GM12878 (cell line): Measurements from ENCODE around the gene PTPRM.

Experiments used
- EGR1 ChIP-seq, 2 experiments: IDR thresholded peaks; 1 replicate in 1 of 2; 2 replicates in 1 of 2; pipeline ENCODE4 v1.6.1; 2011 to 2012; ENCODE audit warnings: low read depth in 2 of 2, low read length in 2 of 2, borderline replicate concordance in 1 of 2, mild to moderate bottlenecking in 1 of 2, moderate library complexity in 1 of 2
- EP300 ChIP-seq, 2 experiments: fragments of 150-350 bp in 1 of 2; IDR thresholded peaks; 2 replicates each; pipeline ENCODE4 v1.6.1; 2011 to 2012; ENCODE audit warnings: low read depth in 2 of 2, low read length in 2 of 2, borderline replicate concordance in 1 of 2, improper control_type of control experiment in 1 of 2, inconsistent platforms in 1 of 2; ENCODE audit not compliant: control insufficient read depth in 1 of 2
- ESRRA ChIP-seq: IDR thresholded peaks from 2 replicates; pipeline ENCODE4 v1.6.1; 2012; ENCODE audit warnings: mild to moderate bottlenecking, low read length, improper control_type of control experiment
- JUND ChIP-seq: IDR thresholded peaks from 2 replicates; pipeline ENCODE4 v1.6.1; 2012; ENCODE audit warnings: low read depth, mild to moderate bottlenecking, low read length, improper control_type of control experiment, moderate library complexity
- MXI1 ChIP-seq: fragments of 150-350 bp; IDR thresholded peaks from 2 replicates; pipeline ENCODE4 v1.6.1; 2011; ENCODE audit warnings: low read depth, mild to moderate bottlenecking, inconsistent platforms, low read length, improper control_type of control experiment
- NRF1 ChIP-seq: conservative IDR thresholded peaks from 2 replicates; pipeline ENCODE4 v1.6.1; 2011; ENCODE audit warnings: mild to moderate bottlenecking, low read depth, low read length, improper control_type of control experiment
- SIN3A ChIP-seq: IDR thresholded peaks from 2 replicates; pipeline ENCODE4 v1.6.1; 2012; ENCODE audit warnings: low read depth, low read length, improper control_type of control experiment
- SMC3 ChIP-seq: IDR thresholded peaks from 2 replicates; pipeline ENCODE4 v1.6.1; 2011; ENCODE audit warnings: low read length, improper control_type of control experiment, borderline replicate concordance
- STAT1 ChIP-seq: fragments of 450-650 bp; conservative IDR thresholded peaks from 2 replicates; pipeline ENCODE4 v1.6.1; 2014; ENCODE audit warnings: antibody characterized with exemption, mild to moderate bottlenecking
- STAT3 ChIP-seq: IDR thresholded peaks from 2 replicates; pipeline ENCODE4 v1.6.1; 2011; ENCODE audit warnings: low read depth, low read length, improper control_type of control experiment
- TF ChIP-seq, protein P1 (sequence below), 3 experiments: IDR thresholded peaks in 2 of 3; conservative IDR thresholded peaks in 1 of 3; 2 replicates each; pipeline ENCODE4 v1.5.1; 2011; ENCODE audit warnings: low read depth in 3 of 3, low read length in 3 of 3, mild to moderate bottlenecking in 3 of 3, control low read depth in 2 of 3, moderate library complexity in 2 of 3, inconsistent platforms in 1 of 3, mixed read lengths in 1 of 3; ENCODE audit not compliant: control insufficient read depth in 2 of 3, insufficient read depth in 1 of 3; ENCODE audit errors: extremely low read depth in 1 of 3
- TF ChIP-seq, protein P2 (sequence below): IDR thresholded peaks from 2 replicates; pipeline ENCODE4 v1.6.1; 2012; ENCODE audit warnings: low read depth, low read length, improper control_type of control experiment
- TF ChIP-seq, protein P3 (sequence below): IDR thresholded peaks from 2 replicates; pipeline ENCODE4 v1.6.1; 2011; ENCODE audit warnings: borderline replicate concordance, low read depth, mild to moderate bottlenecking, moderate library complexity, low read length; ENCODE audit not compliant: insufficient read depth, poor library complexity, severe bottlenecking
- TF ChIP-seq, protein P4 (sequence below): fragments of 450-650 bp; IDR thresholded peaks from 2 replicates; pipeline ENCODE4 v1.6.1; 2017; ENCODE audit warnings: antibody characterized with exemption, mild to moderate bottlenecking, moderate library complexity

DNA sequence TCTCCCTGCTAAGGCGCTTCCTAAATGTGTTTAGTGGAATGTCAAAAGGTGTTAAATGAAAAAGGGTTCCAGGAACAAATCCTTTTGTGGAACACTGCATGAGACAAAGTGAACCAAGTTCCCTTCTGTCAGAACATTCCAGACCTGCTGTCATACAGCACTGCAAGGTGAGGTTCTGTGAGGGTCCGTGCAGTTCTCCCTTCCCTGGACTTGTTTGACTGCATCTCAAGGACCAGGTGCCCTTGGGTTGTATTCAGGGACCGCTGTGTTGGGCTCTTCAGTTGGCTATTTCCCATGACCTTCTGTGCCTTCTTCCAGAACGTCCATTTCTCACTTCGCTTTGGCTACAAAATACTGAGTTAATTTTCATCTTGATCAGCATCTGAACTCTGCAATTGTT, 328.2 kb downstream of the PTPRM start:
- TF ChIP-seq, protein P1, sequence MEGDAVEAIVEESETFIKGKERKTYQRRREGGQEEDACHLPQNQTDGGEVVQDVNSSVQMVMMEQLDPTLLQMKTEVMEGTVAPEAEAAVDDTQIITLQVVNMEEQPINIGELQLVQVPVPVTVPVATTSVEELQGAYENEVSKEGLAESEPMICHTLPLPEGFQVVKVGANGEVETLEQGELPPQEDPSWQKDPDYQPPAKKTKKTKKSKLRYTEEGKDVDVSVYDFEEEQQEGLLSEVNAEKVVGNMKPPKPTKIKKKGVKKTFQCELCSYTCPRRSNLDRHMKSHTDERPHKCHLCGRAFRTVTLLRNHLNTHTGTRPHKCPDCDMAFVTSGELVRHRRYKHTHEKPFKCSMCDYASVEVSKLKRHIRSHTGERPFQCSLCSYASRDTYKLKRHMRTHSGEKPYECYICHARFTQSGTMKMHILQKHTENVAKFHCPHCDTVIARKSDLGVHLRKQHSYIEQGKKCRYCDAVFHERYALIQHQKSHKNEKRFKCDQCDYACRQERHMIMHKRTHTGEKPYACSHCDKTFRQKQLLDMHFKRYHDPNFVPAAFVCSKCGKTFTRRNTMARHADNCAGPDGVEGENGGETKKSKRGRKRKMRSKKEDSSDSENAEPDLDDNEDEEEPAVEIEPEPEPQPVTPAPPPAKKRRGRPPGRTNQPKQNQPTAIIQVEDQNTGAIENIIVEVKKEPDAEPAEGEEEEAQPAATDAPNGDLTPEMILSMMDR (IDR thresholded peaks at IDR 0.05 in 2 of 3, conservative IDR thresholded peaks at IDR 0.05 in 1 of 3; ENCODE audit: control insufficient read depth in 2 of 3, extremely low read depth in 1 of 3, insufficient read depth in 1 of 3, low read depth in 3 of 3, low read length in 3 of 3), result no peak
- TF ChIP-seq NRF1 (no peak), ESRRA (no peak), EP300 (IDR thresholded peaks at IDR 0.05; ENCODE audit: borderline replicate concordance in 1 of 2, control insufficient read depth in 1 of 2, low read depth in 2 of 2, low read length in 2 of 2) (no peak), MXI1 (no peak), SIN3A (no peak), EGR1 (IDR thresholded peaks at IDR 0.05; ENCODE audit: borderline replicate concordance in 1 of 2, low read depth in 2 of 2, low read length in 2 of 2) (no peak), STAT1 (no peak), JUND (no peak), STAT3 (no peak), SMC3 (no peak)
- TF ChIP-seq, protein P2, sequence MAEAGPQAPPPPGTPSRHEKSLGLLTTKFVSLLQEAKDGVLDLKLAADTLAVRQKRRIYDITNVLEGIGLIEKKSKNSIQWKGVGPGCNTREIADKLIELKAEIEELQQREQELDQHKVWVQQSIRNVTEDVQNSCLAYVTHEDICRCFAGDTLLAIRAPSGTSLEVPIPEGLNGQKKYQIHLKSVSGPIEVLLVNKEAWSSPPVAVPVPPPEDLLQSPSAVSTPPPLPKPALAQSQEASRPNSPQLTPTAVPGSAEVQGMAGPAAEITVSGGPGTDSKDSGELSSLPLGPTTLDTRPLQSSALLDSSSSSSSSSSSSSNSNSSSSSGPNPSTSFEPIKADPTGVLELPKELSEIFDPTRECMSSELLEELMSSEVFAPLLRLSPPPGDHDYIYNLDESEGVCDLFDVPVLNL, result no peak
- TF ChIP-seq, protein P3, sequence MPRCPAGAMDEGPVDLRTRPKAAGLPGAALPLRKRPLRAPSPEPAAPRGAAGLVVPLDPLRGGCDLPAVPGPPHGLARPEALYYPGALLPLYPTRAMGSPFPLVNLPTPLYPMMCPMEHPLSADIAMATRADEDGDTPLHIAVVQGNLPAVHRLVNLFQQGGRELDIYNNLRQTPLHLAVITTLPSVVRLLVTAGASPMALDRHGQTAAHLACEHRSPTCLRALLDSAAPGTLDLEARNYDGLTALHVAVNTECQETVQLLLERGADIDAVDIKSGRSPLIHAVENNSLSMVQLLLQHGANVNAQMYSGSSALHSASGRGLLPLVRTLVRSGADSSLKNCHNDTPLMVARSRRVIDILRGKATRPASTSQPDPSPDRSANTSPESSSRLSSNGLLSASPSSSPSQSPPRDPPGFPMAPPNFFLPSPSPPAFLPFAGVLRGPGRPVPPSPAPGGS, result no peak
- TF ChIP-seq, protein P4, sequence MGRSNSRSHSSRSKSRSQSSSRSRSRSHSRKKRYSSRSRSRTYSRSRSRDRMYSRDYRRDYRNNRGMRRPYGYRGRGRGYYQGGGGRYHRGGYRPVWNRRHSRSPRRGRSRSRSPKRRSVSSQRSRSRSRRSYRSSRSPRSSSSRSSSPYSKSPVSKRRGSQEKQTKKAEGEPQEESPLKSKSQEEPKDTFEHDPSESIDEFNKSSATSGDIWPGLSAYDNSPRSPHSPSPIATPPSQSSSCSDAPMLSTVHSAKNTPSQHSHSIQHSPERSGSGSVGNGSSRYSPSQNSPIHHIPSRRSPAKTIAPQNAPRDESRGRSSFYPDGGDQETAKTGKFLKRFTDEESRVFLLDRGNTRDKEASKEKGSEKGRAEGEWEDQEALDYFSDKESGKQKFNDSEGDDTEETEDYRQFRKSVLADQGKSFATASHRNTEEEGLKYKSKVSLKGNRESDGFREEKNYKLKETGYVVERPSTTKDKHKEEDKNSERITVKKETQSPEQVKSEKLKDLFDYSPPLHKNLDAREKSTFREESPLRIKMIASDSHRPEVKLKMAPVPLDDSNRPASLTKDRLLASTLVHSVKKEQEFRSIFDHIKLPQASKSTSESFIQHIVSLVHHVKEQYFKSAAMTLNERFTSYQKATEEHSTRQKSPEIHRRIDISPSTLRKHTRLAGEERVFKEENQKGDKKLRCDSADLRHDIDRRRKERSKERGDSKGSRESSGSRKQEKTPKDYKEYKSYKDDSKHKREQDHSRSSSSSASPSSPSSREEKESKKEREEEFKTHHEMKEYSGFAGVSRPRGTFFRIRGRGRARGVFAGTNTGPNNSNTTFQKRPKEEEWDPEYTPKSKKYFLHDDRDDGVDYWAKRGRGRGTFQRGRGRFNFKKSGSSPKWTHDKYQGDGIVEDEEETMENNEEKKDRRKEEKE, result no peak
